Measurements from ENCODE around the gene MTOR.

DNA sequence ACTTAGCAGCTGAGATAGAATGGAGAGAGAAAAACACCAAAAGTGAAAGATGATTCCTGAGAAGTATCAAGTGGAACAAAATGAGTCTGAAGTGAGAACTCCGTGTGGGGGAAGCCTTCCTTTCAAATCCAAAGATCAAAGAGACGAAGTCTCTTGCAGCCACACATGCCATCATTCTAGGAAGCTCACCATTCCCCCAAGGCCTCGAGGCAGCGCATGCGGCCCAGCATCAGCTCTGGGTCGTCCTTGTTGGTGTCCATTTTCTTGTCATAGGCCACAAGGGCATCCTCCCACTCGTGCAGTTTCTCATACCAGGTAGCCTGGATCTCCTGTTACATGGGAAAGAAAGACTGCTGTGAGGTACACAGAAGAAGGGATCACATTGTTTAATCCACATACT, 105.4 kb downstream of the MTOR start:
- TF ChIP-seq, protein P1, sequence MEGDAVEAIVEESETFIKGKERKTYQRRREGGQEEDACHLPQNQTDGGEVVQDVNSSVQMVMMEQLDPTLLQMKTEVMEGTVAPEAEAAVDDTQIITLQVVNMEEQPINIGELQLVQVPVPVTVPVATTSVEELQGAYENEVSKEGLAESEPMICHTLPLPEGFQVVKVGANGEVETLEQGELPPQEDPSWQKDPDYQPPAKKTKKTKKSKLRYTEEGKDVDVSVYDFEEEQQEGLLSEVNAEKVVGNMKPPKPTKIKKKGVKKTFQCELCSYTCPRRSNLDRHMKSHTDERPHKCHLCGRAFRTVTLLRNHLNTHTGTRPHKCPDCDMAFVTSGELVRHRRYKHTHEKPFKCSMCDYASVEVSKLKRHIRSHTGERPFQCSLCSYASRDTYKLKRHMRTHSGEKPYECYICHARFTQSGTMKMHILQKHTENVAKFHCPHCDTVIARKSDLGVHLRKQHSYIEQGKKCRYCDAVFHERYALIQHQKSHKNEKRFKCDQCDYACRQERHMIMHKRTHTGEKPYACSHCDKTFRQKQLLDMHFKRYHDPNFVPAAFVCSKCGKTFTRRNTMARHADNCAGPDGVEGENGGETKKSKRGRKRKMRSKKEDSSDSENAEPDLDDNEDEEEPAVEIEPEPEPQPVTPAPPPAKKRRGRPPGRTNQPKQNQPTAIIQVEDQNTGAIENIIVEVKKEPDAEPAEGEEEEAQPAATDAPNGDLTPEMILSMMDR (conservative IDR thresholded peaks at IDR 0.05; ENCODE audit: low read depth, low read length), result no peak
- no peak for TF ChIP-seq EZH2 (IDR thresholded peaks at IDR 0.05; ENCODE audit: low read length, unreplicated experiment)
